Esophagus (tissue), 2 donors: ENCODE measurements around the gene ERLEC1. TPM values are rescaled to one million over a fixed set of nuclear protein-coding genes. Genes with fewer than 3 reads are reported as not detected.
"Not testable (repeated sequence)": the region's sequence is repeated elsewhere in the genome, so short reads cannot be mapped to it uniquely, and the experiment has no call there.

Experiments
- H3K27ac ChIP-seq, 2 donors: one replicate each; pipeline ENCODE4 v1.5.1; 2013; ENCODE audit warnings: low read depth in 2 of 2, mild to moderate bottlenecking in 2 of 2, inconsistent platforms in 1 of 2, low read length in 1 of 2, moderate library complexity in 1 of 2
- H3K27me3 ChIP-seq, 2 donors: one replicate each; pipeline ENCODE4 v1.6.1; 2013; ENCODE audit warnings: low read length in 2 of 2, control low read depth in 1 of 2, mild to moderate bottlenecking in 1 of 2; ENCODE audit not compliant: insufficient read depth in 2 of 2, control insufficient read depth in 1 of 2
- H3K36me3 ChIP-seq, 2 donors: one replicate each; pipeline ENCODE4 v1.6.1; 2013; ENCODE audit warnings: low read length in 1 of 2; ENCODE audit not compliant: control insufficient read depth in 2 of 2, insufficient read depth in 2 of 2
- H3K4me1 ChIP-seq, 2 donors: one replicate each; pipeline ENCODE4 v1.6.1; 2013; ENCODE audit warnings: low read length in 1 of 2; ENCODE audit not compliant: control insufficient read depth in 2 of 2, insufficient read depth in 2 of 2
- H3K4me3 ChIP-seq, 2 donors: one replicate each; pipeline ENCODE4 v1.5.1; 2013; ENCODE audit warnings: low read length in 2 of 2, mild to moderate bottlenecking in 2 of 2, low read depth in 1 of 2, moderate library complexity in 1 of 2
- H3K9me3 ChIP-seq, 2 donors: one replicate each; pipeline ENCODE4 v1.6.1; 2013; ENCODE audit warnings: mild to moderate bottlenecking in 2 of 2, low read depth in 1 of 2, low read length in 1 of 2, moderate library complexity in 1 of 2; ENCODE audit not compliant: control insufficient read depth in 2 of 2, insufficient read depth in 1 of 2
- WGBS, 2 donors: extraction: QIAGEN DNeasy Blood & Tissue Kit; methylation state at CpG; one replicate each; pipeline ENCODE4 v1.1.7; 2013; 5-methylcytosine and 5-hydroxymethylcytosine counted together
- polyA plus RNA-seq, 2 donors: library from polyadenylated mRNA; stranded (reverse); fragments of 200-250 nt; gene quantifications; one replicate each; pipeline ENCODE4 v1.2.3, GENCODE V29; 2013
- donor health status: healthy with polysubstance abuse.
- donor health status: Bipolar disorder and iron deficiency.

Gene ERLEC1
- polyA plus RNA-seq, 2 donors, result 10.8 to 18.9 TPM

- H3K4me1 ChIP-seq, result no peaks in the 10 kb centered on the region
- H3K27ac ChIP-seq, result no peak overlapping the region
- peaks cover 0 to 3% of the 10 kb centered on the region in 2 donors for H3K36me3 ChIP-seq
- H3K4me3 ChIP-seq, result no peak overlapping the region
- no peaks in the 10 kb centered on the region for H3K9me3 ChIP-seq
- H3K27me3 ChIP-seq, result no peaks in the 10 kb centered on the region
Observed at GRCh38 chr2:53753041-53753440, 33.8 kb upstream of the ERLEC1 start.

GRCh38 chr2:53755121-53755520 is 31.7 kb upstream of the ERLEC1 start:
- Histone ChIP-seq H3K4me1 (no peaks in the 10 kb centered on the region), H3K9me3 (no peaks in the 10 kb centered on the region), H3K36me3 (peaks cover 3% of the 10 kb centered on the region in 2 donors), H3K27ac (no peak overlapping the region), H3K27me3 (no peaks in the 10 kb centered on the region), H3K4me3 (no peak overlapping the region)
- WGBS, 2 donors, result 59% methylated on average over 2 of the region's 2 CpGs

GRCh38 chr2:53756644-53757043 is 30.2 kb upstream of the ERLEC1 start:
- Histone ChIP-seq H3K27me3 (no peaks in the 10 kb centered on the region), H3K27ac (no peak overlapping the region), H3K4me1 (no peaks in the 10 kb centered on the region), H3K36me3 (peaks cover 3% of the 10 kb centered on the region in 2 donors), H3K9me3 (no peaks in the 10 kb centered on the region), H3K4me3 (no peak overlapping the region)
- WGBS, 2 donors, result 98 to 99% methylated on average over 15 of the region's 15 CpGs

GRCh38 chr2:53757206-53757605 is 29.6 kb upstream of the ERLEC1 start:
- not testable (repeated sequence) for H3K9me3 ChIP-seq, H3K27ac ChIP-seq, H3K27me3 ChIP-seq, H3K36me3 ChIP-seq, H3K4me3 ChIP-seq, H3K4me1 ChIP-seq
- WGBS, 2 donors, result 98 to 99% methylated on average over 14 of the region's 14 CpGs

- H3K27me3 ChIP-seq, result no peaks in the 10 kb centered on the region
- 76 to 98% methylated on average over 1 of the region's 1 CpG for WGBS, 2 donors
- no peak overlapping the region for H3K4me3 ChIP-seq
- H3K36me3 ChIP-seq, result peaks cover 4% of the 10 kb centered on the region in 2 donors
- H3K27ac ChIP-seq, result no peak overlapping the region
- no peaks in the 10 kb centered on the region for H3K4me1 ChIP-seq
- no peaks in the 10 kb centered on the region for H3K9me3 ChIP-seq
Observed at GRCh38 chr2:53765767-53766166, 21.1 kb upstream of the ERLEC1 start.

- H3K27me3 ChIP-seq, result no peaks in the 10 kb centered on the region
- H3K4me1 ChIP-seq, result no peaks in the 10 kb centered on the region
- H3K36me3 ChIP-seq, result peaks cover 4% of the 10 kb centered on the region in 2 donors
- WGBS, 2 donors, result 0% methylated on average over 46 of the region's 46 CpGs
- H3K4me3 ChIP-seq, result peak within 1 kb of the TSS; percentile 90 to 96
- peak within 1 kb of the TSS; percentile 80 to 88 for H3K27ac ChIP-seq
- no peaks in the 10 kb centered on the region for H3K9me3 ChIP-seq
Observed at GRCh38 chr2:53767405-53768241, 19.2 kb upstream of the ERLEC1 start, which contains the start of gene CHAC2. CHAC2 (plus strand) TSS chr2:53767804; CDS start chr2:53767887, 83 bp downstream.

- 2% methylated on average over 12 of the region's 12 CpGs for WGBS, 2 donors
- H3K4me1 ChIP-seq, result no peaks in the 10 kb centered on the region
- no peaks in the 10 kb centered on the region for H3K9me3 ChIP-seq
- H3K27ac ChIP-seq, result peak overlapping the region; percentile 80 to 88
- peaks cover 2 to 3% of the 10 kb centered on the region in 2 donors for H3K36me3 ChIP-seq
- peak overlapping the region; percentile 90 to 96 for H3K4me3 ChIP-seq
- H3K27me3 ChIP-seq, result no peaks in the 10 kb centered on the region
Observed at GRCh38 chr2:53768242-53768542, 18.7 kb upstream of the ERLEC1 start.

- WGBS, 2 donors, result 92% methylated on average over 15 of the region's 15 CpGs
- no peak overlapping the region for H3K27ac ChIP-seq
- H3K36me3 ChIP-seq, result peaks cover 0 to 2% of the 10 kb centered on the region in 2 donors
- H3K27me3 ChIP-seq, result no peaks in the 10 kb centered on the region
- H3K4me1 ChIP-seq, result no peaks in the 10 kb centered on the region
- H3K4me3 ChIP-seq, result no peak overlapping the region
- H3K9me3 ChIP-seq, result no peaks in the 10 kb centered on the region
Observed at GRCh38 chr2:53769318-53769945, 17.4 kb upstream of the ERLEC1 start.

GRCh38 chr2:53770264-53770663 is 16.6 kb upstream of the ERLEC1 start:
- H3K36me3 ChIP-seq, result peaks cover 0 to 2% of the 10 kb centered on the region in 2 donors
- H3K27me3 ChIP-seq, result no peaks in the 10 kb centered on the region
- H3K9me3 ChIP-seq, result no peaks in the 10 kb centered on the region
- no peak overlapping the region for H3K4me3 ChIP-seq
- H3K4me1 ChIP-seq, result no peaks in the 10 kb centered on the region
- 76 to 80% methylated on average over 4 of the region's 4 CpGs for WGBS, 2 donors
- no peak overlapping the region for H3K27ac ChIP-seq

- no peaks in the 10 kb centered on the region for H3K9me3 ChIP-seq
- H3K27ac ChIP-seq, result no peak overlapping the region
- no peaks in the 10 kb centered on the region for H3K4me1 ChIP-seq
- WGBS, 2 donors, result 40 to 58% methylated on average over 1 of the region's 1 CpG
- H3K36me3 ChIP-seq, result no peaks in the 10 kb centered on the region
- H3K4me3 ChIP-seq, result no peak overlapping the region
- no peaks in the 10 kb centered on the region for H3K27me3 ChIP-seq
Observed at GRCh38 chr2:53777134-53777533, 9.7 kb upstream of the ERLEC1 start.
